ENCODE measurements around the gene SLC22A31. TPM values are rescaled to one million over a fixed set of nuclear protein-coding genes. Genes with fewer than 3 reads are reported as not detected.

SLC22A31 gene
- total and polyA plus RNA-seq, 2 donors (not counting 1 experiment from before 2014, with no cell fraction given): 0.17 to 0.24 TPM

DNA sequence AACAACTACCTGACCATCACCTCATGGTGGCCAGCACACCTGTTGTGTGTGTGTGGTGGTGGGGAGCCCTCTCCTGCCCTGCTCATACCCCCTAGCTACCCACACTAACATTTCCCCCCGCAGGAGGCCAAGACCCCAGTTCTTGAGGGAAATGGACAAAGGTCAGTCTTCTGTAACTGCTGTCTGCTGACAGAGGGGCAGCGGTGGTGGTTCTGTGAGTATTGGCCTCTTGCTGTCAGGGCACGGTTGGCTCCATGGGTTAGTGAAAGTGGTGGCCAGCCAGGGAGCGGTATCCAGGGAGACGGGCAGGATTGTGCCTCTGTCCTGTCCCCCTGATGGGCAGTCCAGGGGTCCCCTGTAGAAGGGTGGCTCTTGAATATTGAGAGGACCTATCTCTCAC, 43.3 kb upstream of the SLC22A31 start:
- no peak overlapping the region for H2AFZ ChIP-seq (ENCODE audit: low read length)
- H3K4me2 ChIP-seq (ENCODE audit: extremely low read depth, insufficient read depth, low read length): no peak overlapping the region
- TF ChIP-seq, protein P1, sequence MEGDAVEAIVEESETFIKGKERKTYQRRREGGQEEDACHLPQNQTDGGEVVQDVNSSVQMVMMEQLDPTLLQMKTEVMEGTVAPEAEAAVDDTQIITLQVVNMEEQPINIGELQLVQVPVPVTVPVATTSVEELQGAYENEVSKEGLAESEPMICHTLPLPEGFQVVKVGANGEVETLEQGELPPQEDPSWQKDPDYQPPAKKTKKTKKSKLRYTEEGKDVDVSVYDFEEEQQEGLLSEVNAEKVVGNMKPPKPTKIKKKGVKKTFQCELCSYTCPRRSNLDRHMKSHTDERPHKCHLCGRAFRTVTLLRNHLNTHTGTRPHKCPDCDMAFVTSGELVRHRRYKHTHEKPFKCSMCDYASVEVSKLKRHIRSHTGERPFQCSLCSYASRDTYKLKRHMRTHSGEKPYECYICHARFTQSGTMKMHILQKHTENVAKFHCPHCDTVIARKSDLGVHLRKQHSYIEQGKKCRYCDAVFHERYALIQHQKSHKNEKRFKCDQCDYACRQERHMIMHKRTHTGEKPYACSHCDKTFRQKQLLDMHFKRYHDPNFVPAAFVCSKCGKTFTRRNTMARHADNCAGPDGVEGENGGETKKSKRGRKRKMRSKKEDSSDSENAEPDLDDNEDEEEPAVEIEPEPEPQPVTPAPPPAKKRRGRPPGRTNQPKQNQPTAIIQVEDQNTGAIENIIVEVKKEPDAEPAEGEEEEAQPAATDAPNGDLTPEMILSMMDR (conservative IDR thresholded peaks at IDR 0.05 in 1 of 2, IDR thresholded peaks at IDR 0.05 in 1 of 2; ENCODE audit: low read depth in 1 of 2, low read length in 2 of 2): no peak
- TF ChIP-seq EZH2 (IDR thresholded peaks at IDR 0.05; ENCODE audit: low read length, missing control alignments): no peak
- peaks cover 6% of the 10 kb centered on the region for H3K4me1 ChIP-seq (ENCODE audit: control insufficient read depth, extremely low read depth, insufficient read depth, low read length)
- no peaks in the 10 kb centered on the region for H3K27me3 ChIP-seq (ENCODE audit: control insufficient read depth, insufficient read depth, low read length)
- H4K20me1 ChIP-seq (ENCODE audit: control insufficient read depth, extremely low read depth, insufficient read depth, low read length): no peaks in the 10 kb centered on the region
- H3K36me3 ChIP-seq (ENCODE audit: control insufficient read depth, insufficient read depth, low read length): no peaks in the 10 kb centered on the region
- peaks cover 1% of the 10 kb centered on the region for H3K79me2 ChIP-seq (ENCODE audit: control insufficient read depth, insufficient read depth, low read length)
- H3K27ac ChIP-seq (ENCODE audit: insufficient read depth, low read length): no peak overlapping the region
- DNase-seq (ENCODE audit: low read depth in 2 of 2): no peak
- H3K9me3 ChIP-seq (ENCODE audit: control insufficient read depth, insufficient read depth, low read depth, low read length): no peaks in the 10 kb centered on the region
- no peak overlapping the region for H3K9ac ChIP-seq (ENCODE audit: insufficient read depth, low read length)
- H3K4me3 ChIP-seq (replicated peaks in 1 of 4; ENCODE audit: control extremely low read depth in 1 of 4, insufficient read depth in 1 of 4, low read depth in 3 of 4, low read length in 4 of 4): no peak overlapping the region

DNA sequence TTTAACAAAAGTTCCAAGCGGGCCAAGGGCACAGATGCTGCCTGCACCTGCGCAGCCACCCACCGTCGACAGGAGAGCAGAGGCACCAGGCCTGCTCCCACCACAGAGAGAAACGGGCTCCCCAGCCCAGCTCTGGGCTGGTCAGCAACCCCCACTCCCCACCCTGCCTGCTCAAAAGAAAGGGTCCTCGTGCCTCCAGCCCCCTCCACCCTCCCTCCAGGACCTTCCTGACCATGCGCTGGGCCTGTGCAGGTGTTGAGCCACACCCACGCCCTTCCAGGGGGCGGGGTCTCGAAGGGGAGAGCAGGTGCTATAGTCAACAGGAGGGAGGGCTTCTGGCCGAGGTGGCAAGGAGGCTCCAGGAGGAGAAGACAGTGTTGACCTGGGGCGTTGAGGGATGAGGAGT, 42.5 kb upstream of the SLC22A31 start:
- H3K4me1 ChIP-seq (ENCODE audit: control insufficient read depth, extremely low read depth, insufficient read depth, low read length): peaks cover 6% of the 10 kb centered on the region
- H3K4me2 ChIP-seq (ENCODE audit: extremely low read depth, insufficient read depth, low read length): no peak overlapping the region
- H4K20me1 ChIP-seq (ENCODE audit: control insufficient read depth, extremely low read depth, insufficient read depth, low read length): no peaks in the 10 kb centered on the region
- no peaks in the 10 kb centered on the region for H3K36me3 ChIP-seq (ENCODE audit: control insufficient read depth, insufficient read depth, low read length)
- H3K9ac ChIP-seq (ENCODE audit: insufficient read depth, low read length): no peak overlapping the region
- TF ChIP-seq, protein P1 (conservative IDR thresholded peaks at IDR 0.05 in 1 of 2, IDR thresholded peaks at IDR 0.05 in 1 of 2; ENCODE audit: low read depth in 1 of 2, low read length in 2 of 2): no peak
- TF ChIP-seq EZH2 (IDR thresholded peaks at IDR 0.05; ENCODE audit: low read length, missing control alignments): no peak
- no peak for DNase-seq (ENCODE audit: low read depth in 2 of 2)
- no peak overlapping the region for H3K4me3 ChIP-seq (replicated peaks in 1 of 4; ENCODE audit: control extremely low read depth in 1 of 4, insufficient read depth in 1 of 4, low read depth in 3 of 4, low read length in 4 of 4)
- H3K9me3 ChIP-seq (ENCODE audit: control insufficient read depth, insufficient read depth, low read depth, low read length): no peaks in the 10 kb centered on the region
- peaks cover 1% of the 10 kb centered on the region for H3K79me2 ChIP-seq (ENCODE audit: control insufficient read depth, insufficient read depth, low read length)
- H3K27ac ChIP-seq (ENCODE audit: insufficient read depth, low read length): no peak overlapping the region
- H2AFZ ChIP-seq (ENCODE audit: low read length): no peak overlapping the region
- H3K27me3 ChIP-seq (ENCODE audit: control insufficient read depth, insufficient read depth, low read length): no peaks in the 10 kb centered on the region

DNA sequence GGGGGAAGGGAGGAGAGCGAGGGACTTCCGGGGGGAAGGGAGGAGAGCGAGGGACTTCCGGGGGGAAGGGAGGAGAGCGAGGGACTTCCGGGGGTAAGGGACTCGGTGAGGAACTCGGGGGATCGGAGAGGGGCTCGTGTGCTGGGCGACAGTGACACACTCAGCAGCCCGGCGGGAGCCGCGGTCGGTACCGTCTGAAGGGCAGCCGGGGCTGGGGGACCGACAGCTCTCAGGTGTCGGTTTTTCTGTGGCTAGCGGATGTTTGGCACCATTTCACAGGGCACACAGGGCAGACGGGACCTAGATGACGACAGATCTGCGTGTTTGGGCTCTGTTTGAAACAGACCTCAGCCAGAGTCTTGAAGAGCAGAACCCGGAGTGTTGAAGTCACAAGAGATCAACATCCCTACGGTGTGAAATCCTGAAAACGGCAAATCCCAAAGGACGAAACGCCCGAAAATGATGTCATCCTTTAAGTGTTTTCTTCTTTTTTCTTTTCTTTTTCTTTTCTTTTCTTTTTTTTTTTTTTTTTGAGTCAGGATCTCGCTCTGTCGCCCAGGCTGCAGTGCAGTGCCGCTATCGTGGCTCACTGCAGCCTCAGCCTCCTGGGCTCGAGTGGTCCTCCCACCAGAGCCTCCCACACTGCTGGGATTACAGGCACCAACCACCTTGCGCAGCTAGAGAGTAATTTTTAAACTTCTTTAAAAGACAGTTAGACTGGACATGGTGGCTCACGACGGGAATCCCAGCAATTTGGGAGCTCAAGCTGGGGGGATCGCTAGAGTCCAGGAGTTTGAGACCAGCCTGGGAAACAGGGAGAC, 41.1 kb upstream of the SLC22A31 start:
- peaks cover 2% of the 10 kb centered on the region for H3K4me1 ChIP-seq (ENCODE audit: control insufficient read depth, extremely low read depth, insufficient read depth, low read length)
- no peaks in the 10 kb centered on the region for H3K9me3 ChIP-seq (ENCODE audit: control insufficient read depth, insufficient read depth, low read depth, low read length)
- no peaks in the 10 kb centered on the region for H4K20me1 ChIP-seq (ENCODE audit: control insufficient read depth, extremely low read depth, insufficient read depth, low read length)
- peak overlapping the region; percentile 46 for H2AFZ ChIP-seq (ENCODE audit: low read length)
- H3K9ac ChIP-seq (ENCODE audit: insufficient read depth, low read length): peak overlapping the region; percentile 99
- peaks cover 1% of the 10 kb centered on the region for H3K79me2 ChIP-seq (ENCODE audit: control insufficient read depth, insufficient read depth, low read length)
- peak; percentile 79 to 81 for DNase-seq (ENCODE audit: low read depth in 2 of 2)
- TF ChIP-seq, protein P1 (conservative IDR thresholded peaks at IDR 0.05 in 1 of 2, IDR thresholded peaks at IDR 0.05 in 1 of 2; ENCODE audit: low read depth in 1 of 2, low read length in 2 of 2): no peak
- no peak for TF ChIP-seq EZH2 (IDR thresholded peaks at IDR 0.05; ENCODE audit: low read length, missing control alignments)
- H3K4me2 ChIP-seq (ENCODE audit: extremely low read depth, insufficient read depth, low read length): peak overlapping the region; percentile 92
- peak overlapping the region; percentile 61 to 97 (median 90) for H3K4me3 ChIP-seq (replicated peaks in 1 of 4; ENCODE audit: control extremely low read depth in 1 of 4, insufficient read depth in 1 of 4, low read depth in 3 of 4, low read length in 4 of 4)
- no peaks in the 10 kb centered on the region for H3K27me3 ChIP-seq (ENCODE audit: control insufficient read depth, insufficient read depth, low read length)
- no peaks in the 10 kb centered on the region for H3K36me3 ChIP-seq (ENCODE audit: control insufficient read depth, insufficient read depth, low read length)
- H3K27ac ChIP-seq (ENCODE audit: insufficient read depth, low read length): peak overlapping the region; percentile 93

All from fibroblast of lung (primary cell).